ENCODE data around the gene SLITRK3.

The SLITRK3 gene, protein sequence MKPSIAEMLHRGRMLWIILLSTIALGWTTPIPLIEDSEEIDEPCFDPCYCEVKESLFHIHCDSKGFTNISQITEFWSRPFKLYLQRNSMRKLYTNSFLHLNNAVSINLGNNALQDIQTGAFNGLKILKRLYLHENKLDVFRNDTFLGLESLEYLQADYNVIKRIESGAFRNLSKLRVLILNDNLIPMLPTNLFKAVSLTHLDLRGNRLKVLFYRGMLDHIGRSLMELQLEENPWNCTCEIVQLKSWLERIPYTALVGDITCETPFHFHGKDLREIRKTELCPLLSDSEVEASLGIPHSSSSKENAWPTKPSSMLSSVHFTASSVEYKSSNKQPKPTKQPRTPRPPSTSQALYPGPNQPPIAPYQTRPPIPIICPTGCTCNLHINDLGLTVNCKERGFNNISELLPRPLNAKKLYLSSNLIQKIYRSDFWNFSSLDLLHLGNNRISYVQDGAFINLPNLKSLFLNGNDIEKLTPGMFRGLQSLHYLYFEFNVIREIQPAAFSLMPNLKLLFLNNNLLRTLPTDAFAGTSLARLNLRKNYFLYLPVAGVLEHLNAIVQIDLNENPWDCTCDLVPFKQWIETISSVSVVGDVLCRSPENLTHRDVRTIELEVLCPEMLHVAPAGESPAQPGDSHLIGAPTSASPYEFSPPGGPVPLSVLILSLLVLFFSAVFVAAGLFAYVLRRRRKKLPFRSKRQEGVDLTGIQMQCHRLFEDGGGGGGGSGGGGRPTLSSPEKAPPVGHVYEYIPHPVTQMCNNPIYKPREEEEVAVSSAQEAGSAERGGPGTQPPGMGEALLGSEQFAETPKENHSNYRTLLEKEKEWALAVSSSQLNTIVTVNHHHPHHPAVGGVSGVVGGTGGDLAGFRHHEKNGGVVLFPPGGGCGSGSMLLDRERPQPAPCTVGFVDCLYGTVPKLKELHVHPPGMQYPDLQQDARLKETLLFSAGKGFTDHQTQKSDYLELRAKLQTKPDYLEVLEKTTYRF

DNA sequence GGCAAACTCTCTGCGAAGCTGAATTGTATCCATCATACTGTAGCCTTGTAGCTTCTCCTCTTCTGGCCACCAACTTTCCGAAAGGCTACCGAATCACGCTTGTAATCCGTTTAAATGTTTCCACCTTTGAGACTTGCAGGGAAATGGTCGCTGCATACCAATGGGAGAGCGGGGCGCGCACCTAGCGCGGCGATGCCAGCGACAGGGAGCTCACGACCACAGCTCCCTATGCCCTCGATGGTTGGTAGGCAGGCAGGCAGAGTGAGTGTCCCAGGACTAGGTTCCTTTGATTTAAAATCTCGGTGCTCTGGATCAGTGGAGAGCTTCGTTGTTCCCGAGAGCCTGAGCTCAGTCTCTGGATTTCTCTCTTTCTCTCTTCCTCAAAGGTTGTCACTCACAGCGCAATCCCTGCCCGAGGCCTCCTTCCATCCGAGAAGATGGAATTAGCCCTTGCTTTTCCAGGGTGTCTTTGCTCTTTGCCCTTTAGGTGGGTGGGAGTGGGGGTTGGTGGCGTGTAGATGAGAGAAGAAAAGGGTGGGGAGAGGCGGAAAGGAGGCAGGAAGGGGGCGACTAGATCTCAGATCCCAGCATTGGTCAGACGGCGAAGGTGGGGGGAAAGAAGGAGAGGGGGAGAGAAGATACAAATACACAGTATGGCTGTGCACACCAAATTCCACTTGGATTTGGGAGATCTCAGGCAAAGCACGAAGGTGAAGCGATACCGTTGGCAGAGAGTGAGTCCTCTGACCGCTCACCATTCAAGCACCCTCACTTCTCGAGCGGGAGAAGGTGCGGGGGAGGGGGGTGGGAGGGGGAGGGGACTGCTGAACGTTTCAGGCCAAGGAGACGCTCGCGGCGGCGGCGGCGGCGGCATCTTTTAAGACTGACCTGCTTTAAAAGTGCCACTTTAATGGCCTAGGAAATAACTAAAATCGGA, at the start of gene SLITRK3:
Gene SLITRK3 (minus strand): TSS at position 745 of the 937 bp plus-strand sequence. CDS start 5,554 bp downstream, outside the sequence.
- DNase-seq (ENCODE audit: low read depth): no peak

- no peak for DNase-seq (ENCODE audit: low read depth)
Observed at GRCh38 chr3:165243597-165243996, 47.4 kb upstream of the SLITRK3 start.

DNA sequence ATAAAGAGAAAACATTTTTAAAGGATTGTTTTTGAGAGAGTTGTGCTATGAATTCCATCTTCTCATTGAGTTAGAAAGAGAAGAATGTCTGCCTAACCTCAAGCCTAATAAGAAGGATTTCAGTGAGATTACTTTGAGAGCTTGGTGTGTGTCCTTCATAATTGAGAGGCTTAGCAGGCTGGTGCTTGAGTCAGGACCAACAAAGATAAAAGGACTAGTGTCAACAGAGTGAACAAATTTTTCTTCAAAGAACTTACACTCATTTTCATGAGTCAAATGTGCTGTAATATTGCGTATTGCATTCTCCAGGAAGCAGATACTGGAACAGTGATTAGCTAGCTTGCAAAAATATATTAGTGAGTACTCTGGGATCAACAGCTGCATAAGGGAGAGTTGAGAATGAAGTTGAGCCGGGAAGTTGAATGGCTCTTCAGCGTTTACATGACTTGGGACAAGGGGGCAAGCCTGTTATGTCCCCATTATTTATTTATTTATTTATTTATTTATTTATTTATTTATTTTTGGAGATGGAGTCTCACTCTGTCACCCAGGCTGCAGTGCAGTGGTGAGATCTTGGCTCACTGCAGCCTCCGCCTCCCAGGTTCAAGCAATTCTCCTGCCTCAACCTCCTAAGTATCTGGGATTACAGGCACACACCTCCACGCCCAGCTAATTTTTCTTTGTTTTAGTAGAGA, 37.5 kb upstream of the SLITRK3 start:
- DNase-seq (ENCODE audit: low read depth): no peak

DNA sequence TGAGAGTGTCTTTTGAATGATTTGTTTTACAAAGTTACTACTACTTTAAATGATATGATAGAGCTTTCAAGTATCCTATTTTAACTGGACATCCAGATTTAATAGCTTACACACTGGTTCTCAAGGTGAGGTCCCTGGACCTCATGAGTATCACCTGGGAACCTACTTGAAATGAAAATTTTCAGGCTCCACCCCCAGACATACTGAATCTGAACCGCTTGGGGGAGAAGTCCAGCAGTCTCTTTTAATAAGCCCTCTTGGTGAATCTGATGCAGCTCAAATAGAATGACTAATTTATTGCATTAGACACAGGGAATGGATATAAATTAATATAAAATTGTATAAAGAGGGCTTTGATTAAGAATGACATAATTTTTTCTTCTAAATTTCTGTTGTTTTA, 29.4 kb upstream of the SLITRK3 start:
- no peak for DNase-seq (ENCODE audit: low read depth)

DNA sequence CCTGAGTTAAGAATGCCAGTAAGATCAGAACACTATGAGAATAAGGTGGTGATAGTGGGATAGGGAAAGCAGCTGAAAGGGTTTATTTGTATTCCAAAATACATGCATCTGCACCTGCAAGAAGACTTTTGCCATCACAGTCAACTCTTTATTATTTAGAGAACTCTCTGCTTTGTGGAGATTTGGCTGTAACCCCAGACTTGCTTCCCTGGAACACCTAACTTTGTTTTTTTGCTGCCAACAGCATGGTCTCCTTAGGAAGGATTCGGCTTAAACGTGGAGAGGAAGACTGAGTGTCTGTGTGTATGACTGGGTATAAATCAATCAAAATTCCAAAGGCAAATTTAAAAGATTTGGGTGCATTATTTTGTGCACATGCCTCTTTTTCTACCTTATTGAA, 21.6 kb upstream of the SLITRK3 start:
- no peak for DNase-seq (ENCODE audit: low read depth)

DNA sequence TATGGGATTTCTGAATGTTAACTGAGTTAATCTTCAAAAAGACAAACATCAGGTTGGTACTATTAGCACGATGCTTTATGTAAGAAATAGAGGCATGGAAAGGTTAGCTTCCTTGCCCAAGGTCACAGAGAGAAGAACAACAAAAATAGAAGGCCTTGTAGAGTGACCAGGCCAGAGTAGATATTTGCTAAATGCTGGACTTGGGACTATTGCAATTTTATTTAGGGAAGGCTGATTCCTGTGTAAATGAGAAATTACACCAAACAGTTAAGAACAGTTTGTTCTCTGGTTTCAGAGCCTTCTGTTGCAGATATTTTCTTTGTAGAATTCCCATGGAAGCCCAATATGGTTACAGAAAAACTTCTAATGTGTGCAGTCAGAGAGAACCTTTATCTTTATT, 16.4 kb upstream of the SLITRK3 start:
- DNase-seq (ENCODE audit: low read depth): no peak

DNA sequence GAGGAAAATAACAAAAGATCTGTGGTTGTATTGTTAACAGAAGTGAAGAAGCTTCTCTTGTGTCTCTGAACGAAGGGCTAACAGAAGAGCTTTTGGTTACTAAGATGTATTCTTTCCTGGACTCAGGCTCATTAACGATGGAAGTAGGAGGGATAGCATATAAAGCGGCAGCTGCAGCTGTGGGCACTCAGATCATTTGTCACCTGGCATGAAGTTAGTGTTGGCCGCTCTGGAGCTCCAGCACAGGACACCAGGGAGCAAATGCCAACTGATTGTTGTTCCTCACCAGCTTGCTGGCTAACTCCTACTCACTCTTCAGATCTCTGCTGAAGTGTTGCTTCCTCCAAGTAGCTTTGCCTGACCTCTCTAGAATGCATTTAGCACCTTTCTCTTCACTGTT, 15.5 kb upstream of the SLITRK3 start:
- no peak for DNase-seq (ENCODE audit: low read depth)

- DNase-seq (ENCODE audit: low read depth): no peak
Observed at GRCh38 chr3:165210727-165211126, 14.5 kb upstream of the SLITRK3 start.

DNA sequence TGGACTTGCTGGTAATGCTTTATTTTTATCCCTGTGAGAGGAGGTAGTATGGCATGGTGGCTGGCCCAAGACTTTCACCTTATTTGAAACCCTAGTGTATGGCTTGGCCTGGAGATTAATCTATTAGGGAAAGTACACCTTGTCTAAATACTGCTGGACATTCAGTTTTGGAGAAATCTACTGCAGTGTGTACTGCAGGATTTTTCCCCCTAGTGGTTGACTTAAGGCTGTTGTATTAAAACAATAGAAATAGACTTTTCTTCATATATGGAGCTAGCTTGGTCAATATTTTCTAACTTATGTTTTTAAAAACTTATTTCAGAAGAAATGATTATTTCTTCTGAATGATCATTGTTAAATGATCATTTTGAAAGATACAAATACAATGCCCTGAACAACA, 13.9 kb upstream of the SLITRK3 start:
- DNase-seq (ENCODE audit: low read depth): no peak

GRCh38 chr3:165206454-165207266, 10.5 kb upstream of the SLITRK3 start:
- no peak for DNase-seq (ENCODE audit: low read depth)

GRCh38 chr3:165204445-165204844, 8.3 kb upstream of the SLITRK3 start:
- DNase-seq (ENCODE audit: low read depth): no peak

DNA sequence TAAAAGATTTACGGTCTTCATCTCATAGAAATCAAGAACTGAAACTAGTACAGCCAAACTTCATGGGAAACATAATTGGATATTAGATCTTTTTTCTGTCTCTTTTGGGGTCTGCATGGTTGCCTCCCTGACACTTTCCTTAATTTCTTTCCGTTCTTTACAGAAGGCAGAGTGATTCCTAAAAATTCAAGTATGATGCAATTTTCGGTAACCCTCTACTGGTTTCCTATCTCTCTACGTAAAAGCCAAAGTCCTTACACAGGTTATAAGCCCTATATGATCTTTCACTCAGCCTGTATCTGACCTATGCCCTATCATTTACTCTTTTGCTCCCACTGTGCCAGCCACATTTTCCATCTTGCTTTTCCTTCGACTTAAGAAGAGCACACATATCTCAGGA, 6.8 kb upstream of the SLITRK3 start:
- no peak for DNase-seq (ENCODE audit: low read depth)

GRCh38 chr3:165201964-165202363, 5.8 kb upstream of the SLITRK3 start:
- DNase-seq (ENCODE audit: low read depth): no peak

DNA sequence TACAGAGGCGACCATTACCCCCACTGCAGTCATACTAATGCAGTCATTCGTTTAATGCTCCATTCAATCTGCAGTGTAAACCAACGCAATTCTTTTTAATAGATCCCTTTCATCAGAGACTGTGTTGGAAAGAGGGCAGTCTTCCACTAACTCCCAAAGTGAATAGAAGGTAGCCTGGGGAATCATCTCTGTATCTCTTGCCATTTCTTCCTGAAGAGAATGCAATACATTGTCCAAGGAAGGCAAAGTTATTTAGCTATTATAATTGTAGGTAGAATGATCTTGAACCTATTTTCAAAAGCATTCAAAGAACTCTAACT, 1.3 kb upstream of the SLITRK3 start:
- no peak for DNase-seq (ENCODE audit: low read depth)

DNA sequence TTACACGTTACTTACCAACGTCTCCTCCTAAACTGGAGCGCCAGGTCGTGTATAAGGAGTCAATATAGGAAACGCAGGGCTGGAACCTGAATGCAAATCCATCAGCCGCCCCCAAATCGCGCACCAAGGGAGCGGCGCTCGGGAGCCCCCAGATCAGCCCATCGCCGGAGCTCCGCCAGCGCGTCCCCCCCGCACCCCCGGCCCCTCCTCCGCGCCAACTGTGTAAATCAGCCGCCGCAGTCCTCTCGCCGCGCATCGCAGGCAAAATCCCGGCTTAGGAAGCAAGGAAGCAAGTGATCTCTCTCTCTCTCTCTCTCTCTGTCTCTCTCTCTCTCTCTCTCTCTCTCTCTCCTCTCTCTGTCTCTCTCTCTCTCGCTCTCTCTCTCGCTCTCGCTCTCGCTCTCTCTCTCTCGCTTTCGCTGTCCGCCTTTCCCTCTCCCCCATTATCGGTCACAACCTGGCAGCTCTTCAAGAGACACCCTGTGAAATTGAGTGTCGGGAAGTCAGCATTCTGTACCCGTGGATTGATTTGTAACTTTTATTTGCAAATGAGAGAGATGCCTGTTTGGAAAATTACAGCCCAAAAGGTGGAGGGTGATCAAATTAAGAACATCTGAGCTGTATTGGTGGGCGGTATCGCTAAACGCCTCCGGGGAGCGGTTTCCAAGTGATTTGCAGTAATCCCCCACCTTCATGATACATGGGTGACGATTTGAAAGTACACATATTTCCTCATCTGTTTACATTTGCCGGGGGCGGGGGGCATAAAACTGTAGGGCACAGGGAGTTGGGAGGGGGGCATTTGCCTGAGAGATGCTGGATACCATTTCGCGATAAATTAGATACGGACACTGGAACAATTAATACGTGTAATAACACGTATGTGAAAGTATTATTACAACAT, 645 bp upstream of the SLITRK3 start:
- DNase-seq (ENCODE audit: low read depth): no peak

DNA sequence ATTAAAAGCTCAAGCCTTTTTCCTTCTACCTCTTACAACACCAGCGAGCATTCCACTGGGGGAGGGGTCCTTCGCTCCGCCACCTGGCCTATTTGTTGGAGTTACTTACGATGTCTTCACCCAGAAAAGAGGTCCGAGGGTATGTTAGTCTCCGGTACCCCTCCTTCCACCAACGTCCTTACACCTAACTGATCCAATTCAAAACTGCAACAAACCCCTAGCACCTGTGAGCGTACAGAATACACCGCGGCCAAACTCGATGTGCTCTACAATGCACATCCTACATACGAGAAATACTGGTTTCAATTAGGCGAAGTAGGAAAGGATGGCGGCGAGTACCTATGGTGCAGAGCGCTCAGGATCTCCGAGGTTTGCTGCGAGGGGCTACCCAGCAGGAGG, 944 bp downstream of the SLITRK3 start:
- no peak for DNase-seq (ENCODE audit: low read depth)

DNA sequence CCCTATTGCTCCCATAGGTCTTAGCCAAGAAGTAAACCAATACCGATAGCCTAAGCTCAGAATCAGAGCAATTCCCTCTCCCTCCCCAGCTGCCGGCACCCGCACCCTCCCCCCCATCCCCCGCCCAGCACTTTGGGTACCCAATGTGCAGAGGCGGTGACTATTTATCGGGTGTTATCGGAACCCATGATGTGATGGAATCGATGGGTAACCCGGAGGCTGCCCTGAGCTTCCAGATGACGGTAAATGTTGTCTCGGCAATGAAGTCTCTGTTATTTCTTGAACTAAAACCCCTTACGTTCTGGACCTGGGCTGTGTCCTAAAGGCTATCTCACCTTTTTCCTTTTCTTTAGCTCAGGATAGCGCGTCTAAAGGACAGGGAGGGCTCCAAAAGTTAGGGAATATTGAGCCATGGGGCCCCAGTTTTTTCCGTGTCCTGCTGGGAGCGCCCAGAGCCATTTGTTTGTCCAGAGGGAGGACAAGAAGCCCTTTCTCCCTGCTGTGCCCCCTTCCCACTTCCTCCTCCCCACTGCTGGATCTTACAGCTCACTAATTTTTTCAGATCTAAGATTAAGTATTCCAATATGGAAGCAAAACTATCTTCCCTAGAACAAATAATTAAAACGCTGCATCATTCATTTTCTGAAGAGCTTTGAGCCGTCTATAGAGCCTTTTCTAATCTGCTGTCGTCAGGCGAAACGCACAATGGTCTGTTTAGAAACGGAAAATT, 1.5 kb downstream of the SLITRK3 start:
- DNase-seq (ENCODE audit: low read depth): no peak

- DNase-seq (ENCODE audit: low read depth): no peak
Observed at GRCh38 chr3:165193366-165194254, 2.6 kb downstream of the SLITRK3 start.
